Panc1 (cell line): Measurements from ENCODE around the gene BHLHE23. TPM values are rescaled to one million over a fixed set of nuclear protein-coding genes. Genes with fewer than 3 reads are reported as not detected.

Experiments used
- ATAC-seq: fragments of 200-7000 bp; cut with Tn5 transposase; 2 replicates; pipeline ENCODE4 v1.9.1; 2020; ENCODE audit warnings: mild to moderate bottlenecking, moderate library complexity
- BruUV-seq: library from RNA; stranded (reverse); fragments of 400-500 nt; replicated peaks from 2 replicates; lab custom pipeline; 2021; lab: Mats Ljungman, UMichigan
- CTCF ChIA-PET: fragments of 300-600 bp; sonication (Branson Sonifier 250); formaldehyde crosslinking; loops from one replicate; lab custom pipeline; 2022; ENCODE audit warnings: antibody characterized with exemption; lab: Charles Lee
- POLR2A ChIA-PET: fragments of 300-600 bp; sonication (Branson Sonifier 250); formaldehyde crosslinking; loops from one replicate; lab custom pipeline; 2022; ENCODE audit warnings: antibody characterized with exemption; lab: Charles Lee
- DNase-seq: peaks from one replicate; pipeline ENCODE4 v3.0.0-alpha.2; 2010; ENCODE audit warnings: low read depth, low spot score
- H3K27ac ChIP-seq: 2 replicates; pipeline ENCODE4 v1.5.1; 2011; ENCODE audit warnings: mild to moderate bottlenecking, low read length, inconsistent platforms
- H3K27me3 ChIP-seq: fragments of 200-500 bp; sonication (Bioruptor generic); 2 replicates; pipeline ENCODE4 v1.6.0; 2014; ENCODE audit warnings: low read length, inconsistent platforms; ENCODE audit not compliant: control insufficient read depth, insufficient read depth
- H3K36me3 ChIP-seq: fragments of 200-500 bp; sonication (Bioruptor generic); 2 replicates; pipeline ENCODE4 v1.5.1; 2014; ENCODE audit warnings: inconsistent platforms, mild to moderate bottlenecking, low read length, moderate library complexity; ENCODE audit not compliant: control insufficient read depth, insufficient read depth
- H3K4me1 ChIP-seq: 2 replicates; pipeline ENCODE4 v1.5.1; 2011; ENCODE audit warnings: inconsistent platforms, mild to moderate bottlenecking, low read length, moderate library complexity; ENCODE audit not compliant: control insufficient read depth, insufficient read depth
- H3K4me3 ChIP-seq, 2 experiments: 2 replicates each; pipeline ENCODE4 v1.5.1; 2011 to 2012; ENCODE audit warnings: low read depth in 2 of 2, low read length in 2 of 2, mild to moderate bottlenecking in 2 of 2, inconsistent platforms in 1 of 2, moderate library complexity in 1 of 2
- H3K9me3 ChIP-seq: fragments of 200-500 bp; sonication (Bioruptor generic); 2 replicates; pipeline ENCODE4 v1.5.1; 2014; ENCODE audit warnings: low read depth, mild to moderate bottlenecking, inconsistent platforms, low read length, moderate library complexity; ENCODE audit not compliant: control insufficient read depth, insufficient read depth
- CTCF ChIP-seq: fragments of 450-650 bp; IDR thresholded peaks from 2 replicates; pipeline ENCODE4 v1.5.1; 2017; ENCODE audit warnings: mild to moderate bottlenecking
- POLR2AphosphoS5 ChIP-seq: IDR thresholded peaks from 2 replicates; pipeline ENCODE4 v1.6.1; 2012; ENCODE audit warnings: mild to moderate bottlenecking, low read depth, low read length, moderate library complexity
- REST ChIP-seq, 2 experiments: IDR thresholded peaks; 2 replicates each; pipeline ENCODE4 v1.6.1; 2011 to 2012; ENCODE audit warnings: low read depth in 2 of 2, control low read depth in 1 of 2, low read length in 1 of 2, mild to moderate bottlenecking in 1 of 2, moderate library complexity in 1 of 2; ENCODE audit not compliant: insufficient read depth in 1 of 2
- SIN3A ChIP-seq: IDR thresholded peaks from 2 replicates; pipeline ENCODE4 v1.6.1; 2012; ENCODE audit warnings: low read depth, mild to moderate bottlenecking, low read length, moderate library complexity, borderline replicate concordance; ENCODE audit not compliant: insufficient read depth
- TCF7L2 ChIP-seq: IDR thresholded peaks from 2 replicates; pipeline ENCODE4 v1.6.1; 2011; ENCODE audit warnings: mild to moderate bottlenecking, low read depth, low read length, inconsistent platforms
- in situ Hi-C: cut with HindIII; loops from 2 replicates; pipeline ENCODE4 v1.10.0; 2016; ENCODE audit warnings: low sequenced_read_pairs, low pct_unique_long_range_greater_than_20kb
- intact Hi-C: fragments of 100-400 bp; cut with micrococcal nuclease; formaldehyde crosslinking; loops from one replicate; pipeline ENCODE4 v1.10.0; 2022; ENCODE audit not compliant: unreplicated experiment
- total RNA-seq: library from RNA; stranded (reverse); gene quantifications from one replicate; pipeline ENCODE4 v1.2.1, GENCODE V29; 2021; ENCODE audit not compliant: unreplicated experiment

The BHLHE23 gene
- total RNA-seq, 1 experiment from 2014 or later: not detected

GRCh38 chr20:63033794-63034709 lies 27.3 kb upstream of the BHLHE23 start:
- TF ChIP-seq SIN3A (no peak), REST (IDR thresholded peaks at IDR 0.05; ENCODE audit: insufficient read depth in 1 of 2, low read depth in 2 of 2, low read length in 1 of 2) (no peak), CTCF (no peak), TCF7L2 (no peak), POLR2AphosphoS5 (no peak)
- in situ Hi-C loops: no loop called here
- BruUV-seq: no TSS peak
- no peaks in the 10 kb centered on the region for H3K27me3 ChIP-seq
- ATAC-seq: no peak
- H3K4me1 ChIP-seq: no peaks in the 10 kb centered on the region
- H3K36me3 ChIP-seq: no peaks in the 10 kb centered on the region
- CTCF ChIA-PET: no interaction called here
- DNase-seq: no peak
- H3K27ac ChIP-seq: no peak overlapping the region
- POLR2A ChIA-PET: no interaction called here
- no peaks in the 10 kb centered on the region for H3K9me3 ChIP-seq
- H3K4me3 ChIP-seq: no peak overlapping the region
- intact Hi-C loops: no loop called here

GRCh38 chr20:63032861-63033793 lies 26.4 kb upstream of the BHLHE23 start:
- Histone ChIP-seq H3K9me3 (no peaks in the 10 kb centered on the region), H3K36me3 (no peaks in the 10 kb centered on the region), H3K27me3 (no peaks in the 10 kb centered on the region), H3K4me1 (no peaks in the 10 kb centered on the region; the same call in 1 of the 2 replicates), H3K27ac (no peak overlapping the region), H3K4me3 (peak overlapping the region; percentile 0 to 38; a peak in 2 of 4 replicates)
- DNase-seq (no peak), ATAC-seq (peak; percentile 41)
- intact Hi-C loops (no loop called here), in situ Hi-C loops (no loop called here)
- CTCF ChIA-PET: interaction anchor here (0.7 to 1.1 kb wide), 2 partner anchors 11 to 15 kb away, joined by 3 to 4 read pairs; no protein-coding TSS in a partner anchor
- TF ChIP-seq TCF7L2 (no peak), CTCF (no peak), SIN3A (no peak), REST (IDR thresholded peaks at IDR 0.05; ENCODE audit: insufficient read depth in 1 of 2, low read depth in 2 of 2, low read length in 1 of 2) (no peak), POLR2AphosphoS5 (no peak)
- POLR2A ChIA-PET: no interaction called here
- BruUV-seq: no TSS peak
